GM15510 (cell line): ENCODE results near the gene SLC10A7.

Experiments used
- POLR2A ChIP-seq: IDR thresholded peaks from 3 replicates; pipeline ENCODE4 v1.6.1; 2011; ENCODE audit warnings: borderline replicate concordance; ENCODE audit not compliant: insufficient read length; ENCODE audit errors: extremely low read depth

The SLC10A7 gene

DNA sequence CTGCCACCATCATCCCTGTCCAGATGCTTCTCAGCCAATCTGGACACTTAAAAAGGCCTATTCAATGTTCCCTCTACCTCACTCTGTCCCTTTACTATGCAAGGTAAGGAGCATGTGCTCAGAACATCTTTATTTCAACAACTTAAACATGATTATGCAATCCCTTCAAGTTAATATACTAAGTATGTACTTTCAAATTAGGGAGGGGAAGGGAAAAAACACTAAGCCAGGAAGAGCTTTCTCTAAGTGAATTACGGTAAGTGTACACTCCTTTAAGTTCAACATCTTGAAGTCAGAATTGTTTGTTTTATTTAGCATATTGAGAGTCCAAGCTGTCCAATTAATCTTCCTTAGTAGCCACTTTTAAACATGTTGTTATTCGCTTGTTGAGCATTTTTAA is 14.1 kb downstream of the SLC10A7 start:
- TF ChIP-seq POLR2A: no peak

DNA sequence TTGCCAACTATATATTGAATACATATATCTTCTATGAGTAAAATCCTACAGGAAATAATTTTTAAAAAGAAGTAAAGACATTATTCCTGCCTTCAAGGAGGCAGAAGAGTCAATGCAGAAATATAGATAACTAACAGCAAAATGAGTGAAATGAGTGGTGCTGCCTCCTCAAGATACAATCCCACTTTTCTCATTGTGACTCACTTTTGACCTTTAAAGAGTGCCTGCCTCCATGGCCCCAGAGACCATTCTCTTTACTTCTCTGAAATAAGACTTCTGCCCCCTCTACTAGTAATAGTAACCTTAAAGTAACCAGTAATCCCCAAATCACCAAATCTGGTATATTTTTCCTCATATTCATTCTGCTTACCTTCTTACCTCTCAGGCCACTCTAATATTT is 15.5 kb downstream of the SLC10A7 start:
- no peak for TF ChIP-seq POLR2A

DNA sequence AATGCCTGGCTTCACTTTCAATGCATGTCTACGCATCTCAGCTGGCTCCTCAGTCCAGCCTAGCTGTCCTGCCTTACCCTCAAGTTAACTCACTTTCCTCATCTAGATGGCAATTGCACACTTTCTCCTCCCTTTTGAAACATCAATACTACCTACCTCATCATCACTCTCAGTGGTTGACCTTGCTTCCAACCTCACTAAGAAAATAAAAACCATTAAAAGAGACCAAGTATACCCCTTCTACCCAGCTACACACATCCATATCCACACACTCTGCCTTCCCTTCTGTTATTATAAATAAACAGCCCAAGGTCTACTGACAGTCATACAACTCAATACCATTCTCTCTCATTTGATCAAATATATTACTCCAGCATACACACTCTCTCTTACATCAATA is 21.5 kb downstream of the SLC10A7 start:
- TF ChIP-seq POLR2A: no peak

DNA sequence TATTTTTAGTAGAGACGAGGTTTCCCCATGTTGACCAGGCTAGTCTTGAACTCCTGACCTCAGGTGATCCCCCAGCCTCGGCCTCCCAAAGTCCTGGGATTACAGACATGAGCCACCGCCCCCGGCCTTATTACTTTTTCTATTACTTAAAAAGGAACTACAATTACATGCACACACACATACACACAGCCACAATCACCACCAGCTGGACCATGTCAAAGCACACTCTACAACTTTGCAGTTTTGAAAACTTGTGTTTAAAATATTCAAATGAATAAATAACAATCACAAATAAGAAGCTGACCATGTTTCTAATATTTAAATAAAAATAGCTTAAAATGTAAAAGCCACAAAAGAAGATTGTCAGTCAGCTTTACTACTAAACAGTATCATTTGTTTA is 23.4 kb downstream of the SLC10A7 start:
- TF ChIP-seq POLR2A: no peak

DNA sequence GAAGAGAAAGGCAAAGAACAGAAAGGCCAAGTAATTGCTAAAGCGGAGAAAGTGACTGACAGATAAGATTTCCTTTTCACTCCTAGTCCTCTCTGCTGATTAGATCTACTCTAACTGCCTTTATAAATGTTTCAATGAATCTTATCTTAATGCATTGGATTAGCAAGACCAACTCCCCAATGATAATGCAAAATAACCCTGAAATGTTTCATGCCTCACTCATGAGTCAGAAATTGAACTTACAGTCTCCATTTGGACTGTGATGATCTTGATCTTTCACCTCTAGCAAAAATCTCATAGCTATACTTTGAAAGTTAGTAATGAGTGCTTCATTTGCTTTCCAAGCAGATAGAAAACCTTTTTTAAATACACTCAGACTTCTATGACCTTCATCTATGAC is 26.5 kb downstream of the SLC10A7 start:
- TF ChIP-seq POLR2A: no peak

DNA sequence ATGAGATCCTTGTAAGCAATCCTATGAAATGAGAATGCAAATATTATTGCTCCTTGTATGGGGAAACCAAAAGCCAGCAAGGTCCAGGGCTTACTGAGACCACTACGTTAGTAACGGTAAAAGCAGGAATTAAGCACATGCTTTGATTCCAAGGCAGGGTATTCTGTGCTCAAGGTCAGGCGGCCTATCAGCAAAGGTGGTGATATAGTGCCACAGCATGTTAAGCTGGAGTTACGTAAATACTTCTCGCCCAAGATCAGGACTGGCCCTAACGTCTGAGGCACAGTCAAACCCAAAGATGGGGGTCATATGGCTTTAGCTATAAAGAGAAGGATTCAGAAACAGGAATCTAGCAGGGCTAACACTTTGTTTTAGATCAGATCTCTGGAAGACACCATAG is 27.6 kb downstream of the SLC10A7 start:
- TF ChIP-seq POLR2A: no peak

DNA sequence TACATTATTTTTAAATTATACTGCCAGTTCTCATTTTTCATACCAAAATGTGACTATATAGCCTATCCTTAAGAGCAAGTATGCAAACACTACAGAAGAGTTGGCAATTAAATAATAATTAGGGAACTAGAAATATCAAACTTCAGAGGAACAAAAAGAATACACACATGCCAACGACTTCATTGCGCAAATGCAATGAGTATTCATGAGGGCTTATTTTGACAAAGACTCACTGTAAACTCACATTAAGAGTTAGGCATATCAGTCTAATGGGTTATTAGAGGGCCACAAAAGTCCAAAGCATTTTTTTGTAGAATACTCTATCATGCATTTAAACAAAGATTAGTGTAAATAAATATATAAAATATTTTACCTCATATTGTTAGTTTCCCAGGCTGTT is 31.6 kb downstream of the SLC10A7 start:
- no peak for TF ChIP-seq POLR2A

DNA sequence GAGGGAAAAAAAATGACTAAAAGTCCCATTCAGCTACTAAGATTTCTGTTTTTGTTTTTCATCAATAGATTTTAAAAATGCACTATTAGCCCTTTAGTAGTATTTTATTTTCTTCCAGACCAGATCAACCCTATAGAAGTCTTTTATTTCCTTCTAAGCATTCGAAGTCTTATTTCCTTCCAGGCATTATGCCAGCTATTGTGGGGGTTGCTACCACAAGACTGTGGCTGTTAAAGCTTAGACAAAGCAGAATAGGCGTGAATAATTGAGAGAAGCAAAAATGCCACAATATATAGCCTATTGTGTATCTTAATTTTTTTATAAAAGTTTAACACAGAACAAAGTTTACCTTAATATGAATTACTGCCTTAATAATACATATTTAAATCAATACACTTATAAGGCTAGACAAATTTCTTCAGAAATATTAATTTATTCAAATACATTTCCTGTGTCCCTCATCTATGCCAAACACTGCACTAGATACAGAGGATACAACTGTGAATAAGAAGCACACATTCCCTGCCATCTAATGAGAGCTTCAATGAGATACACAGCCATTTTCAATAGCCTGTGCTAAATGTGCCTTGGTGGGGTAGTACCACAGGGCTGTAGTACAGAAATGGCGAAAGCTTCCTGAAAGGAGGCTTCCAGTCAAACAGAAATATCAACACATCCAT is 33.1 kb downstream of the SLC10A7 start:
- no peak for TF ChIP-seq POLR2A

DNA sequence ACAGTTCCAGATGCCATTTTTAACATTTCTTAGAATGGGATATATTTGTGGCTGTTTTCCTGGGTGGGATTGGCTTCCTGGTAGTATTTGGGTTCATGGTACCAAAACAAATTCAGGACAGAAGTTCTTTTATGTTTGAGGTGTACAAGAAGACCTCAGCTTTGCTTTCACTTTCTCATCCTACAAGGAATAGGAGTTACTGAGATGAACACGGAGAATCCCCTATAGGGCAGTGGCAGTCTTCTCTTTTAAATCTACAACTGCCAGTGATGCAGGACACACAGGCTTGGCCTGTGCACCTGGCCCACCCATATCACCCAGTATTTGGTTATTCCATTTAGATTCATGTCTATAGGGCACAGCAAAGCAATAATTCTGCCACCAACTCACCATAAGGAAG is 35.2 kb downstream of the SLC10A7 start:
- no peak for TF ChIP-seq POLR2A

DNA sequence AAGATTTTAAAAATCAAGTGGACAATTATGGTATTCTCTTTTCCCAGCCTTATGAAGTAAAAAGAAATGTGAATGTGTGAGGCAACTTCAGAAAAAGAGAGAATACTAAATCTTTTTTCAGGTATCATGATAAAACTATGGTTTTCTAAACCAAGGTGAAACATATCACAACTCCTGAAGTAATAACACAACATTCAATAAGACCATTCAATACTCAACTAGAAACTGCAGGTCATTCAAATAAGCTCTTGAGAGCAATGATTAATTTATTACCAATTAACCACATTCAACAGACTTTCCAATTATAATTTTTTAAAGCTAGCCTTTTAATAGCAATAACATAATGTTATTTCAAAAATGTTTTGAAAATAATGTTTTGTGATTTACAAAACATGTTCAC is 35.8 kb downstream of the SLC10A7 start:
- no peak for TF ChIP-seq POLR2A

DNA sequence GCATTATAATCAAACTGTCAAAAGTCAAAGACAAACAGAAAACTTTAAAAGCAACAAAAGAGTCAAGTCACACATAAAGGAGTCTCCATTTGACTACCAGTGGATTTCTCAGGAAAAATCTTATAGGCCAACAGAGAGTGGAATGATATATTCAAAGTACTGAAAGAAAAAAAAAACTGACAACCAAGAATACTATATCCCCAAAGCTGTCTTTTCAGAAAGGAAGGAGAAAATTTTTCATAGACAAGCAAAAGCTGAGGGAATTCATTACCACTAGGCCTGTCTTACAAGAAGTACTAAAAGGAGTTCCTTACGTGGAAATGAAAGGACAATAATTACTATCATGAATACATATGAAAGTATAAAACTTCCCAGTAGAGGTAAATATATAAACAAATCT is 39.0 kb downstream of the SLC10A7 start:
- TF ChIP-seq POLR2A: no peak

DNA sequence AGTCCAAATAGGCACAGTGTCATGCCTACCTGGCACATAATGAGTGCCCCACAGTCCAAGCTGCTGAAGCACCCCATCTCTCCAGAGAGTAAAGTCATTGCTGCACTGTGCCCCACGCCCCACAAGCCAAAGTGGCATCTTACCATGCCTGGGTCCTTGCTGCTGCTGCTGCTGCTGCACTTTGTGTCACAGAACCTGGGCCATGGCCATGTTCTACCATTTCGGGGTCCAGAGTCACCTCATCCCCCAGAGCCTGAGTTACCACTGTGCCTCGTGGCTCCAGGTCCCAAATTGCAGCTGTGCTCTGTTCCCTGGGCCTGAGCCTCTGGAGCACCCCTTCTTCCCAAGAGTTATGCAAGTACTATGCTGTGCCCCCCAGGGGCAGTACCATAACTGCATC is 40.5 kb downstream of the SLC10A7 start:
- TF ChIP-seq POLR2A: no peak

DNA sequence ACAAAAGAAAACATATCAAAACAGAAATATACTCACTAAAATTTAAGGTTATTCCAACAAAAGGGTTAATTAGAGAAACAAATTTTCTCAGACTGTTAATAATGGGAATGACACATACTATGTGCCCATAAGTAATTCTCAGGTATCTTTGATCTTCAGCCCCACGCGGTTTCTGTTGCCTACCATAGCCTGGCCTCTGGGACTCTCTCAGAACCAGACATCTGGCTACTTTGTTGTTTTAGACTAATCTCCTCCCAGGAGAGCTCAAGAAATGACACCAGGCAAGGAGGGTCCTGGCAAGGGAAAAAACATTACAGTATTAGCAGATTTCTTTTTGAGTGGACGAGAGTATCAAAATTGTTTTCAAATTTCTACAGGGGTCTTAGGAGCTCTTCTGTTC is 43.7 kb downstream of the SLC10A7 start:
- no peak for TF ChIP-seq POLR2A

DNA sequence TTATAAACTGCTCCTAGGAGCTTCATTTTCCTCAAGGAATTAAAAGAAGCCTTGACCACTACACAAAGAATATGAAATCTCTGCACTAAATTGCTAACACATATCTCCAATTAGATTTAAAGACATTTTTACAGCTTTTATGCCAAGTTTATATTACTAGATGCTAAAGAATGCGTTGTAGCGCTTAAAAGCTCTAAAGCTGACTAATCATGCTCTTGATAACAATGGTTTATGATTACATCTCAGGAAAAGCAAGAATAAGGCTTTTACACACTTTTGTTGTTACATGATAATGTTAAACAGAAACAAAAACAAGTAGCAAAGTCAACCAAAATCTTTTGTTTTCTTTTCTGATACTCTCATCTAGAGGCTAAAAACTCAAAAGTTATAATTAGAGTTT is 44.7 kb downstream of the SLC10A7 start:
- no peak for TF ChIP-seq POLR2A

DNA sequence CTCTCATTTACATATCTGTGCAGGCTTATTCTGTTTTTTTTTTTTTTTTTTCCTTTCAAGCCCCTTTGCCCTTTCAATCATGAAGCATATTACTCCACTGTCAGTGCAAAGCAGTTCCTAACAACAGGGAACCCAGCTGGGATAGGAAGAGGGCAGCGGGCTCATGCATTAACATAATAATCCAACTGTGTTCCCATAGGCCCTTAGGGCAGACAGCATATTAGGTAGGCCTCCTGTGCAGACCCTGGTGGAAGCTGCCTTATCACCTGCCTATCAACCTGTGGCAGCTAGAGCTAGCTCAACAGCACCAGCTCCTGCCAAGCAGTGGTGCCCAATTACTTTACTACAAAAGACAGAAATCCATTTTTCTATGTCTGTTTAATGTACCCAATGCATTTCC is 49.3 kb downstream of the SLC10A7 start:
- TF ChIP-seq POLR2A: no peak

DNA sequence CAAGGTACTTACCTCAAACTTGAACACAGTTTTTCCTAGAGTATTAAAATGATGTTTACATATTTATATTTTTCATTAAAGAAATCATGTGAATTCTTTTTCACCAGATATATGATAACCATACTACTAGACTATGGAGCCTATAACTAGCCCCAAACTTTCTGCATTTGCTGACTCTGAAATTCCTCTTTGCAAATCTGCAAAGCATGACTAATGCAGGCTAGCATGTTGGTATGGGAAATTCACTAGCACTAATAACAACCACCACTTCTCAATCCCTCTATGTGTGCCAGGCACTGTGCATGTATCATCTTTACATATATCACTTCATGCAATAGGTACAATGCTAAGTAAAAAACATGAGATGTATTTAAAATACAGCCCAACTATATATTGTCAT is 51.1 kb downstream of the SLC10A7 start:
- TF ChIP-seq POLR2A: no peak

DNA sequence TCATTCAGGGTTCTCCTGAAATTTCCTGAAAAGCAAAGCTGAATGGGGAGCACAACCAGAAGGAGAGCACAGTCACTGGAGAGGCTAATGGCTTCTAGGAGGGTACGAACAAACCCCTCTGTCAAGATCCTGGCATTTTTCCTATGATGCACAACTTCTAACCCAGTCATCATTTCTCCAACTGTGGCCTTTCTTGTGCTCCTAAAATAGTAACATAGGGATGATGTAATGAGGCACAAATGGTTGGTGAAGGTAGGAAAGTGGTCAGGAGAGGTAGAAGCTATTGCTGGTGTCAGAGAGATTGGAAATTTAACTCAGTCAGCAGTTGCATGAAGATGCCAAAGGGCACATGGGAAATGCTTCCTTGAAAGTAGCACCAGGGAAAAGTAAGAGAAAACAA is 52.7 kb downstream of the SLC10A7 start:
- TF ChIP-seq POLR2A: no peak

DNA sequence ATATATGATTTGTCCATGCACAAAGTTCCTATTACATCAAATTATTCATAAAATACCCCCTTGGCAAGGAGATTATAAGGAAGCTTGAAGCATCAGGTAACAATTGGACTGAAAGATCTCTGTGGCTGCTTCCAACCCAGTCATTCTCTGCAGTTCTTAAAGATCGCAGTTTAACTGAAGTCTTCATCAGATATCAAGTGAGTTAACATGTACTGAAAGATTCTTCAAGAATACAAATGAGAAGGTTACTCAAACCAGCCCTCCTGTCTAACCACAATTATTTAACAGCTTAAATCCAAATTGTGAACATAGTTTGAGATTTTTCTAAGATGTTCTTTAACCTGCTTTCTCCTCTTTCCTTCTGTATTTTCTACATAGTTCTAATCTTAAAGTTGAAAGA is 56.1 kb downstream of the SLC10A7 start:
- TF ChIP-seq POLR2A: no peak

DNA sequence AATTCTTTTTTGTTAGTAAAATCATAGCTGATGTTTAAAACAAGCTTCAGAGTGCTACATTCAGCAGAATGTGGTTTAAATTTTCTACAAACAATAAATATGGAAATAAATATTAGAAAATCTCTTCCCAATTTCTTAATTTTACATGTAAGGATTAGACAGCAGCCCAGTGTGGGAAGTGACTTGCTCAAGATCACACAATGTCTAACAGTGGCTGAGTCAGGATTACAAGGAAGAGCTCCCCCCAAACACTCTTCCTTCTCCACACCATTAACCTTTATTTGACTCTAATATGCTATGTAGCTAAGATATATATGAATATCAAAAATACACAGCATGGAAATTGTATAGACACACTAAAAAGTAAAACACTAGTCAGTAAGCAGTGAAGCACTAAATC is 59.5 kb downstream of the SLC10A7 start:
- TF ChIP-seq POLR2A: no peak
